HepG2 (cell line): ENCODE data around the gene FCER1G. TPM values are rescaled to one million over a fixed set of nuclear protein-coding genes. Genes with fewer than 3 reads are reported as not detected.
A peak's percentile ranks its signal among the peaks of the same experiment; 100 is the strongest.

Source experiments
- FOXK1 ChIP-seq: sonication (generic); formaldehyde crosslinking; IDR thresholded peaks from 2 replicates; pipeline ENCODE4 v1.4.0; 2020; ENCODE audit warnings: low read depth, missing genetic modification reagents, borderline replicate concordance
- HDAC6 ChIP-seq: fragments of 200-600 bp; sonication (generic); IDR thresholded peaks from 2 replicates; pipeline ENCODE4 v1.7.0; 2017; ENCODE audit warnings: mild to moderate bottlenecking, antibody characterized with exemption, low read length, low read depth
- KLF11 ChIP-seq: IDR thresholded peaks from 2 replicates; pipeline ENCODE4 v1.6.1; 2016; ENCODE audit warnings: missing compliant biosample characterization
- NFE2L1 ChIP-seq: sonication (generic); formaldehyde crosslinking; IDR thresholded peaks from 2 replicates; pipeline ENCODE4 v1.4.0; 2020; ENCODE audit warnings: missing genetic modification reagents, mild to moderate bottlenecking, borderline replicate concordance
- PHF8 ChIP-seq: sonication (generic); formaldehyde crosslinking; IDR thresholded peaks from 2 replicates; pipeline ENCODE4 v1.5.0; 2020; ENCODE audit warnings: missing genetic modification reagents
- POLR2AphosphoS2 ChIP-seq: IDR thresholded peaks from 2 replicates; pipeline ENCODE4 v1.6.1; 2011; ENCODE audit warnings: low read depth, low read length, improper control_type of control experiment
- RXRA ChIP-seq: sonication (generic); formaldehyde crosslinking; IDR thresholded peaks from 2 replicates; pipeline ENCODE4 v1.5.1; 2020; ENCODE audit warnings: missing genetic modification reagents
- SOX5 ChIP-seq: IDR thresholded peaks from 2 replicates; pipeline ENCODE4 v1.6.1; 2016; ENCODE audit warnings: borderline replicate concordance
- SP4 ChIP-seq: sonication (generic); formaldehyde crosslinking; IDR thresholded peaks from 2 replicates; pipeline ENCODE4 v1.8.1; 2023; ENCODE audit warnings: mild to moderate bottlenecking, missing genetic modification reagents
- TBL1XR1 ChIP-seq: fragments of 150-350 bp; IDR thresholded peaks from 2 replicates; pipeline ENCODE4 v1.6.1; 2014; ENCODE audit warnings: borderline replicate concordance, low read length; ENCODE audit not compliant: partially characterized antibody
- TBP ChIP-seq: sonication (generic); formaldehyde crosslinking; IDR thresholded peaks from 2 replicates; pipeline ENCODE4 v1.5.0; 2020; ENCODE audit warnings: missing genetic modification reagents
- ZNF225 ChIP-seq: sonication (generic); formaldehyde crosslinking; IDR thresholded peaks from 2 replicates; pipeline ENCODE4 v1.4.0; 2020; ENCODE audit warnings: mild to moderate bottlenecking, missing genetic modification reagents
- ZNF263 ChIP-seq: sonication (generic); formaldehyde crosslinking; IDR thresholded peaks from 2 replicates; pipeline ENCODE4 v1.4.0; 2020; ENCODE audit warnings: missing genetic modification reagents
- ZNF550 ChIP-seq: sonication (generic); formaldehyde crosslinking; IDR thresholded peaks from 2 replicates; pipeline ENCODE4 v1.4.0; 2020; ENCODE audit warnings: mild to moderate bottlenecking, missing genetic modification reagents, borderline replicate concordance
- ZNF724P ChIP-seq: sonication (generic); formaldehyde crosslinking; IDR thresholded peaks from 2 replicates; pipeline ENCODE4 v1.8.0; 2022; ENCODE audit warnings: missing genetic modification reagents, borderline replicate concordance
- polyA plus RNA-seq, 8 experiments: library from polyadenylated mRNA; depleted of rRNA in 3 of 8; stranded (reverse) in 7 of 8; unstranded in 1 of 8; fragments of >200 nt; fragmentation: Illumina TruSeq in 4 of 8; extraction: Trizol in 4 of 8; gene quantifications; 2 replicates each; pipeline versions ENCODE4 v1.2.1 to v1.2.3, GENCODE V29; 2011 to 2016; ENCODE audit warnings: low read depth in 4 of 8, missing spikeins in 1 of 8, mixed read lengths in 1 of 8; ENCODE audit not compliant: insufficient read depth in 1 of 8
- total RNA-seq, 5 experiments: library from RNA; depleted of rRNA; stranded (reverse); fragments of >200 nt; fragmentation: Illumina TruSeq; extraction: Trizol; gene quantifications; 2 replicates each; pipeline ENCODE4 v1.2.3, GENCODE V29; 2016; ENCODE audit warnings: low read depth in 1 of 5
- TF ChIP-seq, protein P1 (sequence below): fragments of 450-650 bp; IDR thresholded peaks from 2 replicates; pipeline ENCODE4 v1.6.1; 2016
- TF ChIP-seq, protein P2 (sequence below): sonication (generic); formaldehyde crosslinking; IDR thresholded peaks from 2 replicates; pipeline ENCODE4 v1.4.0; 2020; ENCODE audit warnings: missing genetic modification reagents, borderline replicate concordance
- TF ChIP-seq, protein P3 (sequence below): sonication (generic); formaldehyde crosslinking; IDR thresholded peaks from 2 replicates; pipeline ENCODE4 v1.4.0; 2020; ENCODE audit warnings: missing genetic modification reagents
- TF ChIP-seq, protein P4 (sequence below): sonication (generic); formaldehyde crosslinking; conservative IDR thresholded peaks from 2 replicates; pipeline ENCODE4 v1.4.0; 2020; ENCODE audit warnings: missing genetic modification reagents
- TF ChIP-seq, protein P5 (sequence below): sonication (generic); formaldehyde crosslinking; conservative IDR thresholded peaks from 2 replicates; pipeline ENCODE4 v1.4.0; 2020; ENCODE audit warnings: missing genetic modification reagents

FCER1G gene
- total and polyA plus RNA-seq, 2 of the 13 experiments (the other 11 are each of a cell fraction or from before 2014, with no cell fraction given), result 1.3 to 6.4 TPM

DNA sequence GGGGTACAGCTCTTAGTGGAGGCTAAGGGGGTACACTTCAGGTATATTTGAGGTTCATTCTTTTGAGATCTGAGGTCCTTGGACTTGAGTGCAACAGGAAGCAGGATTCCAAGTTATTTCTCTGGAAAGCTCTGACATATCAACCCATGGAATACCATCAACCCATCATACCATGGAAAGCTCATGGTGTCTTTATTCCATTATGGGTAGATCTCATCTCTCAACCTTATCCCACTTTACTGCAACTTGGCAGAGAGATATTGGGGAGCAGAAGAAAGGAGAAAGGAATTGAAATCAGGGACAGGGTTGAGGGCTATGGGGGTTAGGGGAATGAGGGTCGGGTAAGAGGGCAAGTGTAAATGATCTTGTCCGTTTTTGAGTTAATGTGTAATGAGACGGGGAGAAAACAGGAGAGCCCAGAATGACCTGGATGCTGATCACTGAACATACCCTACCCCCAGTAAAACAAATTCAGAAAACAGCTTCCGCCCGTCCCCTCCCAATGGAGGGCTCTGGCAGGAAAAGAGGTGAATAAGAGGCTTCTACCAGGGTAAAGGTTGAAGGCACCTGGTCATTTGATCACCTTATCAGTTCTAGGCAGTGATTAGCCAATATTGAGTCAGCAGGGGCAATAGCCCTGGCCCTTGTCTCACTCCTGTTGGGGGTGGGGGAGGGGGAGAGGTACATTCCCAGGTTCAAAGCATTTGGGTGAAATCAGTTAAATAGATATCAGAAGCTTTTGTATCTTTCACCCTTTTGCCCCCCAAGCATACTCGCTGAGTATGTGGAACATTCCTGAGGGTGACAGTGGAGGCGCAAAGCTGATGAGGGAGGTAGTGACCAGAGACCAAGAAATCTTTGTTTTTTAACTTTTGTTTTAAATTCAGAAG, 9.0 kb downstream of the FCER1G start (continued):
- TF ChIP-seq, protein P1, sequence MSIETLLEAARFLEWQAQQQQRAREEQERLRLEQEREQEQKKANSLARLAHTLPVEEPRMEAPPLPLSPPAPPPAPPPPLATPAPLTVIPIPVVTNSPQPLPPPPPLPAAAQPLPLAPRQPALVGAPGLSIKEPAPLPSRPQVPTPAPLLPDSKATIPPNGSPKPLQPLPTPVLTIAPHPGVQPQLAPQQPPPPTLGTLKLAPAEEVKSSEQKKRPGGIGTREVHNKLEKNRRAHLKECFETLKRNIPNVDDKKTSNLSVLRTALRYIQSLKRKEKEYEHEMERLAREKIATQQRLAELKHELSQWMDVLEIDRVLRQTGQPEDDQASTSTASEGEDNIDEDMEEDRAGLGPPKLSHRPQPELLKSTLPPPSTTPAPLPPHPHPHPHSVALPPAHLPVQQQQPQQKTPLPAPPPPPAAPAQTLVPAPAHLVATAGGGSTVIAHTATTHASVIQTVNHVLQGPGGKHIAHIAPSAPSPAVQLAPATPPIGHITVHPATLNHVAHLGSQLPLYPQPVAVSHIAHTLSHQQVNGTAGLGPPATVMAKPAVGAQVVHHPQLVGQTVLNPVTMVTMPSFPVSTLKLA, result no peak
- TF ChIP-seq, protein P2, sequence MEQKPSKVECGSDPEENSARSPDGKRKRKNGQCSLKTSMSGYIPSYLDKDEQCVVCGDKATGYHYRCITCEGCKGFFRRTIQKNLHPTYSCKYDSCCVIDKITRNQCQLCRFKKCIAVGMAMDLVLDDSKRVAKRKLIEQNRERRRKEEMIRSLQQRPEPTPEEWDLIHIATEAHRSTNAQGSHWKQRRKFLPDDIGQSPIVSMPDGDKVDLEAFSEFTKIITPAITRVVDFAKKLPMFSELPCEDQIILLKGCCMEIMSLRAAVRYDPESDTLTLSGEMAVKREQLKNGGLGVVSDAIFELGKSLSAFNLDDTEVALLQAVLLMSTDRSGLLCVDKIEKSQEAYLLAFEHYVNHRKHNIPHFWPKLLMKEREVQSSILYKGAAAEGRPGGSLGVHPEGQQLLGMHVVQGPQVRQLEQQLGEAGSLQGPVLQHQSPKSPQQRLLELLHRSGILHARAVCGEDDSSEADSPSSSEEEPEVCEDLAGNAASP, result peak; percentile 92
- peak; percentile 67; the same call in 1 of the 2 replicates for TF ChIP-seq FOXK1
- TF ChIP-seq TBP (CRISPR knock-in tag), result no peak
- no peak for TF ChIP-seq NFE2L1 (CRISPR knock-in tag)
- TF ChIP-seq RXRA, result peak; percentile 96
- no peak for TF ChIP-seq ZNF550
- TF ChIP-seq TBL1XR1, result peak; percentile 79
- no peak; the same call in 1 of the 2 replicates for TF ChIP-seq PHF8 (CRISPR knock-in tag)
- no peak for TF ChIP-seq KLF11
- TF ChIP-seq ZNF724P (CRISPR knock-in tag), result 0 out of 2 replicates have a peak, but pooled peaks have one; percentile 39
- TF ChIP-seq ZNF263 (CRISPR knock-in tag), result 0 out of 2 replicates have a peak, but pooled peaks have one; percentile 13
- peak; percentile 83 for TF ChIP-seq SOX5 (CRISPR knock-in tag)
- TF ChIP-seq SP4 (CRISPR knock-in tag), result no peak
- TF ChIP-seq, protein P3, sequence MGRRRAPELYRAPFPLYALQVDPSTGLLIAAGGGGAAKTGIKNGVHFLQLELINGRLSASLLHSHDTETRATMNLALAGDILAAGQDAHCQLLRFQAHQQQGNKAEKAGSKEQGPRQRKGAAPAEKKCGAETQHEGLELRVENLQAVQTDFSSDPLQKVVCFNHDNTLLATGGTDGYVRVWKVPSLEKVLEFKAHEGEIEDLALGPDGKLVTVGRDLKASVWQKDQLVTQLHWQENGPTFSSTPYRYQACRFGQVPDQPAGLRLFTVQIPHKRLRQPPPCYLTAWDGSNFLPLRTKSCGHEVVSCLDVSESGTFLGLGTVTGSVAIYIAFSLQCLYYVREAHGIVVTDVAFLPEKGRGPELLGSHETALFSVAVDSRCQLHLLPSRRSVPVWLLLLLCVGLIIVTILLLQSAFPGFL (CRISPR knock-in tag), result no peak
- TF ChIP-seq, protein P4, sequence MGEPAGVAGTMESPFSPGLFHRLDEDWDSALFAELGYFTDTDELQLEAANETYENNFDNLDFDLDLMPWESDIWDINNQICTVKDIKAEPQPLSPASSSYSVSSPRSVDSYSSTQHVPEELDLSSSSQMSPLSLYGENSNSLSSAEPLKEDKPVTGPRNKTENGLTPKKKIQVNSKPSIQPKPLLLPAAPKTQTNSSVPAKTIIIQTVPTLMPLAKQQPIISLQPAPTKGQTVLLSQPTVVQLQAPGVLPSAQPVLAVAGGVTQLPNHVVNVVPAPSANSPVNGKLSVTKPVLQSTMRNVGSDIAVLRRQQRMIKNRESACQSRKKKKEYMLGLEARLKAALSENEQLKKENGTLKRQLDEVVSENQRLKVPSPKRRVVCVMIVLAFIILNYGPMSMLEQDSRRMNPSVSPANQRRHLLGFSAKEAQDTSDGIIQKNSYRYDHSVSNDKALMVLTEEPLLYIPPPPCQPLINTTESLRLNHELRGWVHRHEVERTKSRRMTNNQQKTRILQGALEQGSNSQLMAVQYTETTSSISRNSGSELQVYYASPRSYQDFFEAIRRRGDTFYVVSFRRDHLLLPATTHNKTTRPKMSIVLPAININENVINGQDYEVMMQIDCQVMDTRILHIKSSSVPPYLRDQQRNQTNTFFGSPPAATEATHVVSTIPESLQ, result no peak
- TF ChIP-seq POLR2AphosphoS2, result no peak
- TF ChIP-seq, protein P5, sequence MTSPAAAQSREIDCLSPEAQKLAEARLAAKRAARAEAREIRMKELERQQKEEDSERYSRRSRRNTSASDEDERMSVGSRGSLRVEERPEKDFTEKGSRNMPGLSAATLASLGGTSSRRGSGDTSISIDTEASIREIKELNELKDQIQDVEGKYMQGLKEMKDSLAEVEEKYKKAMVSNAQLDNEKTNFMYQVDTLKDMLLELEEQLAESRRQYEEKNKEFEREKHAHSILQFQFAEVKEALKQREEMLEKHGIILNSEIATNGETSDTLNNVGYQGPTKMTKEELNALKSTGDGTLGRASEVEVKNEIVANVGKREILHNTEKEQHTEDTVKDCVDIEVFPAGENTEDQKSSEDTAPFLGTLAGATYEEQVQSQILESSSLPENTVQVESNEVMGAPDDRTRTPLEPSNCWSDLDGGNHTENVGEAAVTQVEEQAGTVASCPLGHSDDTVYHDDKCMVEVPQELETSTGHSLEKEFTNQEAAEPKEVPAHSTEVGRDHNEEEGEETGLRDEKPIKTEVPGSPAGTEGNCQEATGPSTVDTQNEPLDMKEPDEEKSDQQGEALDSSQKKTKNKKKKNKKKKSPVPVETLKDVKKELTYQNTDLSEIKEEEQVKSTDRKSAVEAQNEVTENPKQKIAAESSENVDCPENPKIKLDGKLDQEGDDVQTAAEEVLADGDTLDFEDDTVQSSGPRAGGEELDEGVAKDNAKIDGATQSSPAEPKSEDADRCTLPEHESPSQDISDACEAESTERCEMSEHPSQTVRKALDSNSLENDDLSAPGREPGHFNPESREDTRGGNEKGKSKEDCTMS (CRISPR knock-in tag), result no peak
- no peak for TF ChIP-seq HDAC6
- no peak for TF ChIP-seq ZNF225 (CRISPR knock-in tag)
